H9 (cell line): ENCODE measurements around the gene CLDN12. TPM values are rescaled to one million over a fixed set of nuclear protein-coding genes. Genes with fewer than 3 reads are reported as not detected.

ENCODE experiments used
- DNase-seq: peaks from one replicate; pipeline ENCODE4 v3.0.0-alpha.2; 2017
- H2AFZ ChIP-seq: one replicate; pipeline ENCODE4 v1.6.1; 2013; ENCODE audit warnings: mild to moderate bottlenecking, low read length, control low read depth, moderate library complexity
- H2AK5ac ChIP-seq: 2 replicates; pipeline ENCODE4 v1.6.1; 2013; ENCODE audit warnings: low read length, control low read depth, mixed read lengths; ENCODE audit not compliant: insufficient read length
- H2BK120ac ChIP-seq: one replicate; pipeline ENCODE4 v1.6.1; 2013; ENCODE audit warnings: low read depth, mild to moderate bottlenecking, low read length, control low read depth, inconsistent platforms; ENCODE audit not compliant: poor library complexity, severe bottlenecking
- H2BK12ac ChIP-seq: 2 replicates; pipeline ENCODE4 v1.6.1; 2013; ENCODE audit warnings: low read length, control low read depth, mixed read lengths, low read depth; ENCODE audit not compliant: insufficient read length
- H2BK15ac ChIP-seq: 2 replicates; pipeline ENCODE4 v1.6.1; 2013; ENCODE audit warnings: low read depth, low read length, control low read depth
- H2BK20ac ChIP-seq: one replicate; pipeline ENCODE4 v1.6.1; 2013; ENCODE audit warnings: low read depth, mild to moderate bottlenecking, low read length, control low read depth, inconsistent platforms; ENCODE audit not compliant: poor library complexity, severe bottlenecking
- H2BK5ac ChIP-seq: 2 replicates; pipeline ENCODE4 v1.6.1; 2013; ENCODE audit warnings: low read length, control low read depth, mixed read lengths; ENCODE audit not compliant: insufficient read length
- H3K14ac ChIP-seq: 2 replicates; pipeline ENCODE4 v1.6.1; 2013; ENCODE audit warnings: low read length, control low read depth; ENCODE audit not compliant: insufficient read depth
- H3K18ac ChIP-seq: 2 replicates; pipeline ENCODE4 v1.6.1; 2013; ENCODE audit warnings: low read depth, mild to moderate bottlenecking, mixed read lengths, low read length, control low read depth; ENCODE audit not compliant: insufficient read length
- H3K23ac ChIP-seq: 2 replicates; pipeline ENCODE4 v1.6.1; 2013; ENCODE audit warnings: low read length, control low read depth, mixed read lengths, low read depth; ENCODE audit not compliant: insufficient read length
- H3K23me2 ChIP-seq: 2 replicates; pipeline ENCODE4 v1.6.1; 2013; ENCODE audit warnings: low read depth, mild to moderate bottlenecking, mixed read lengths, low read length, control low read depth; ENCODE audit not compliant: insufficient read length, poor library complexity, severe bottlenecking
- H3K27ac ChIP-seq: 2 replicates; pipeline ENCODE4 v1.5.1; 2013; ENCODE audit warnings: low read length, control low read depth, mixed read lengths, low read depth; ENCODE audit not compliant: insufficient read length
- H3K27me3 ChIP-seq: 2 replicates; pipeline ENCODE4 v1.6.1; 2013; ENCODE audit warnings: low read length, control low read depth, inconsistent platforms; ENCODE audit not compliant: insufficient read depth
- H3K4ac ChIP-seq: 2 replicates; pipeline ENCODE4 v1.6.1; 2013; ENCODE audit warnings: low read depth, mild to moderate bottlenecking, control low read depth, inconsistent platforms, low read length, moderate library complexity
- H3K4me1 ChIP-seq: 2 replicates; pipeline ENCODE4 v1.6.1; 2013; ENCODE audit warnings: low read length, control low read depth, inconsistent platforms; ENCODE audit not compliant: insufficient read depth
- H3K4me2 ChIP-seq: 2 replicates; pipeline ENCODE4 v1.6.1; 2013; ENCODE audit warnings: low read length, control low read depth, mixed read lengths; ENCODE audit not compliant: insufficient read length, insufficient read depth
- H3K56ac ChIP-seq: 2 replicates; pipeline ENCODE4 v1.6.1; 2013; ENCODE audit warnings: low read depth, mild to moderate bottlenecking, mixed read lengths, low read length, control low read depth; ENCODE audit not compliant: insufficient read length
- H3K79me1 ChIP-seq: 2 replicates; pipeline ENCODE4 v1.6.1; 2013; ENCODE audit warnings: low read depth, mild to moderate bottlenecking, moderate library complexity, low read length, control low read depth, inconsistent platforms; ENCODE audit not compliant: insufficient read depth, poor library complexity, severe bottlenecking
- H3K79me2 ChIP-seq: 2 replicates; pipeline ENCODE4 v1.6.1; 2013; ENCODE audit warnings: low read length, control low read depth, inconsistent platforms; ENCODE audit not compliant: insufficient read depth
- H3K9ac ChIP-seq: 2 replicates; pipeline ENCODE4 v1.6.1; 2013; ENCODE audit warnings: low read length, control low read depth, mixed read lengths; ENCODE audit not compliant: insufficient read length; ENCODE audit errors: extremely low read depth
- H3K9me3 ChIP-seq: one replicate; pipeline ENCODE4 v1.6.1; 2013; ENCODE audit warnings: low read depth, low read length, inconsistent platforms; ENCODE audit not compliant: control insufficient read depth
- H3T11ph ChIP-seq: one replicate; pipeline ENCODE4 v1.6.1; 2013; ENCODE audit warnings: mild to moderate bottlenecking, low read length, control low read depth, inconsistent platforms
- H4K20me1 ChIP-seq: one replicate; pipeline ENCODE4 v1.6.1; 2013; ENCODE audit not compliant: control insufficient read depth, insufficient read length, insufficient read depth
- H4K5ac ChIP-seq: 2 replicates; pipeline ENCODE4 v1.6.1; 2013; ENCODE audit warnings: low read depth, mild to moderate bottlenecking, mixed read lengths, low read length, control low read depth; ENCODE audit not compliant: insufficient read length
- H4K8ac ChIP-seq: replicated peaks from 2 replicates; pipeline ENCODE4 v1.6.1; 2013; ENCODE audit warnings: low read length, control low read depth, mixed read lengths, low read depth; ENCODE audit not compliant: insufficient read length
- H4K91ac ChIP-seq: 2 replicates; pipeline ENCODE4 v1.6.1; 2013; ENCODE audit warnings: low read depth, mild to moderate bottlenecking, moderate library complexity, mixed read lengths, low read length, control low read depth; ENCODE audit not compliant: insufficient read length
- H3K27ac Mint-ChIP-seq, 3 experiments: 2 replicates in 2 of 3; 3 replicates in 1 of 3; pipeline ENCODE4 v1.8.0; 2020 to 2021; ENCODE audit warnings: mixed read lengths in 3 of 3, mild to moderate bottlenecking in 1 of 3, moderate library complexity in 1 of 3
- H3K27me3 Mint-ChIP-seq: 2 replicates; pipeline ENCODE4 v1.8.0; 2021; ENCODE audit warnings: low read depth, mild to moderate bottlenecking, moderate library complexity, mixed read lengths
- H3K36me3 Mint-ChIP-seq, 3 experiments: 2 replicates in 2 of 3; 3 replicates in 1 of 3; pipeline ENCODE4 v1.8.0; 2020 to 2021; ENCODE audit warnings: low read depth in 3 of 3, mixed read lengths in 3 of 3; ENCODE audit not compliant: insufficient read depth in 1 of 3
- H3K4me1 Mint-ChIP-seq, 2 experiments: 2 replicates each; pipeline ENCODE4 v1.8.0; 2020; ENCODE audit warnings: mixed read lengths in 2 of 2
- H3K4me3 Mint-ChIP-seq, 2 experiments: 2 replicates in 1 of 2; 3 replicates in 1 of 2; pipeline ENCODE4 v1.8.0; 2020 to 2021; ENCODE audit warnings: mild to moderate bottlenecking in 2 of 2, mixed read lengths in 2 of 2, moderate library complexity in 1 of 2
- H3K9me3 Mint-ChIP-seq, 2 experiments: 2 replicates in 1 of 2; 3 replicates in 1 of 2; pipeline ENCODE4 v1.8.0; 2020; ENCODE audit warnings: mild to moderate bottlenecking in 2 of 2, mixed read lengths in 2 of 2, moderate library complexity in 1 of 2
- total RNA-seq: library from RNA; stranded (reverse); gene quantifications from 2 replicates; pipeline ENCODE4 v1.2.1, GENCODE V29; 2021
- TF ChIP-seq, protein P1 (sequence below): fragments of 200-600 bp; sonication (generic); conservative IDR thresholded peaks from 3 replicates; pipeline ENCODE4 v1.8.0; 2021; ENCODE audit warnings: antibody characterized with exemption, mild to moderate bottlenecking

Gene CLDN12
- total RNA-seq, 1 experiment from 2014 or later: 40.1 TPM

DNA sequence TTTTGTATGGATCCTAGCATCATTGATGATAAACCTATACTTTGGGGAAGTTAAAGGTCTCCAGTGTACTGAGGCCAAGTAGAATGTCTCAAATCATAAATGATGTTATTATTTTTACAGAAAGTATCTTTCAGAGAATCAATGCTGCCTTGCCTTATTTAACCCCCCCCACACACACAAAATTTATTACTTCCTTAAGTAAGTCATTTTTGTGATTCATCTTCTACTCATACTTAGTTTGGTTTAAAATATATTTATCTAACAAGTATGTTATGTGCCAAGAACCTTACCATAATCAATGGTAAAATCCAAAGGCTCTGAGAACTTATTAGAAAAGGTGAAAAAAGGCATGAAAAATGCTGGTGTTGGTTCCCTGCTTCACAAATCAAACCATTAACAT, 18.8 kb upstream of the CLDN12 start:
- Mint-ChIP-seq H3K4me3 (no peak overlapping the region), H3K4me1 (no peaks in the 10 kb centered on the region), H3K27me3 (no peaks in the 10 kb centered on the region), H3K9me3 (no peaks in the 10 kb centered on the region), H3K36me3 (peaks cover 9 to 37% (median 32%) of the 10 kb centered on the region in 3 experiments; a peak in 5 of 7 replicates), H3K27ac (no peak overlapping the region)
- Histone ChIP-seq H2BK20ac (no peak overlapping the region), H2AK5ac (no peak overlapping the region), H4K91ac (no peak overlapping the region), H3K4me1 (no peaks in the 10 kb centered on the region), H4K5ac (no peak overlapping the region), H3K4ac (no peak overlapping the region), H3K9me3 (no peaks in the 10 kb centered on the region), H2BK5ac (no peak overlapping the region), H4K20me1 (no peaks in the 10 kb centered on the region), H3T11ph (no peak overlapping the region), H3K14ac (no peak overlapping the region), H3K23me2 (no peaks in the 10 kb centered on the region), H3K79me2 (no peaks in the 10 kb centered on the region), H3K27me3 (no peaks in the 10 kb centered on the region), H3K27ac (no peak overlapping the region), H3K9ac (no peak overlapping the region), H2BK12ac (no peak overlapping the region), H3K79me1 (no peaks in the 10 kb centered on the region), H2BK120ac (no peak overlapping the region), H3K4me2 (no peak overlapping the region), H2BK15ac (no peak overlapping the region), H3K23ac (no peak overlapping the region), H3K56ac (no peak overlapping the region), H4K8ac (no peak overlapping the region), H3K18ac (no peak overlapping the region), H2AFZ (no peak overlapping the region)
- TF ChIP-seq, protein P1, sequence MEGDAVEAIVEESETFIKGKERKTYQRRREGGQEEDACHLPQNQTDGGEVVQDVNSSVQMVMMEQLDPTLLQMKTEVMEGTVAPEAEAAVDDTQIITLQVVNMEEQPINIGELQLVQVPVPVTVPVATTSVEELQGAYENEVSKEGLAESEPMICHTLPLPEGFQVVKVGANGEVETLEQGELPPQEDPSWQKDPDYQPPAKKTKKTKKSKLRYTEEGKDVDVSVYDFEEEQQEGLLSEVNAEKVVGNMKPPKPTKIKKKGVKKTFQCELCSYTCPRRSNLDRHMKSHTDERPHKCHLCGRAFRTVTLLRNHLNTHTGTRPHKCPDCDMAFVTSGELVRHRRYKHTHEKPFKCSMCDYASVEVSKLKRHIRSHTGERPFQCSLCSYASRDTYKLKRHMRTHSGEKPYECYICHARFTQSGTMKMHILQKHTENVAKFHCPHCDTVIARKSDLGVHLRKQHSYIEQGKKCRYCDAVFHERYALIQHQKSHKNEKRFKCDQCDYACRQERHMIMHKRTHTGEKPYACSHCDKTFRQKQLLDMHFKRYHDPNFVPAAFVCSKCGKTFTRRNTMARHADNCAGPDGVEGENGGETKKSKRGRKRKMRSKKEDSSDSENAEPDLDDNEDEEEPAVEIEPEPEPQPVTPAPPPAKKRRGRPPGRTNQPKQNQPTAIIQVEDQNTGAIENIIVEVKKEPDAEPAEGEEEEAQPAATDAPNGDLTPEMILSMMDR: no peak
- no peak for DNase-seq
